GM19438 (cell line): Measurements from ENCODE around the gene SUFU.

Source experiments
- ATAC-seq: cut with Tn5 transposase; IDR thresholded peaks from one replicate; pipeline ENCODE4 v1.9.1; 2021; ENCODE audit warnings: low read depth; ENCODE audit not compliant: unreplicated experiment

SUFU gene

GRCh38 chr10:102646610-102647442 is 143.1 kb downstream of the SUFU start:
- no peak for ATAC-seq

- no peak for ATAC-seq
Measured at GRCh38 chr10:102647443-102648268, 143.9 kb downstream of the SUFU start.

GRCh38 chr10:102648269-102648888 is 144.6 kb downstream of the SUFU start:
- no peak for ATAC-seq

GRCh38 chr10:102648889-102649796 is 145.4 kb downstream of the SUFU start:
- no peak for ATAC-seq

- ATAC-seq, result no peak
Measured at GRCh38 chr10:102649797-102650654, 146.3 kb downstream of the SUFU start.

- ATAC-seq, result no peak
Measured at GRCh38 chr10:102650655-102651454, 147.1 kb downstream of the SUFU start.

GRCh38 chr10:102651455-102652169 is 147.8 kb downstream of the SUFU start:
- ATAC-seq, result no peak

GRCh38 chr10:102652170-102652916 is 148.6 kb downstream of the SUFU start:
- peak; percentile 49 for ATAC-seq

- ATAC-seq, result no peak
Measured at GRCh38 chr10:102653060-102653459, 149.3 kb downstream of the SUFU start.

GRCh38 chr10:102654566-102654965 is 150.8 kb downstream of the SUFU start:
- no peak for ATAC-seq

- ATAC-seq, result no peak
Measured at GRCh38 chr10:102654969-102655368, 151.2 kb downstream of the SUFU start.

- ATAC-seq, result no peak
Measured at GRCh38 chr10:102656026-102656425, 152.3 kb downstream of the SUFU start.

GRCh38 chr10:102656791-102657371 is 153.1 kb downstream of the SUFU start:
- no peak for ATAC-seq

GRCh38 chr10:102657451-102657850 is 153.7 kb downstream of the SUFU start:
- ATAC-seq, result no peak

- ATAC-seq, result no peak
Measured at GRCh38 chr10:102657984-102658724, 154.4 kb downstream of the SUFU start.

GRCh38 chr10:102658802-102659201 is 155.0 kb downstream of the SUFU start:
- no peak for ATAC-seq
